ENCODE data around the gene MKI67. TPM values are rescaled to one million over a fixed set of nuclear protein-coding genes. Genes with fewer than 3 reads are reported as not detected.

MKI67 gene
- polyA plus RNA-seq, 1 of the 3 experiments (the other 2 are of a cell fraction): 7.5 TPM

- Histone ChIP-seq H3K36me3 (replicated peaks in 1 of 2; ENCODE audit: control insufficient read depth in 1 of 2, insufficient read depth in 2 of 2, low read length in 1 of 2) (peaks cover 0 to 24% of the 10 kb centered on the region in 2 experiments), H3K27me3 (ENCODE audit: insufficient read depth) (no peaks in the 10 kb centered on the region), H3K9me3 (no peaks in the 10 kb centered on the region), H3K27ac (ENCODE audit: low read depth in 2 of 2, low read length in 1 of 2) (no peak overlapping the region), H3K79me2 (ENCODE audit: insufficient read depth) (no peaks in the 10 kb centered on the region), H3K9ac (no peak overlapping the region), H3K4me3 (ENCODE audit: low read depth in 2 of 2, low read length in 1 of 2) (no peak overlapping the region), H4K20me1 (ENCODE audit: insufficient read depth) (no peaks in the 10 kb centered on the region), H3K9me2 (no peaks in the 10 kb centered on the region), H2AFZ (ENCODE audit: low read depth) (no peak overlapping the region), H3K4me1 (ENCODE audit: control insufficient read depth in 1 of 2, insufficient read depth in 2 of 2, low read depth in 1 of 2, low read length in 1 of 2) (peaks cover 0 to 3% of the 10 kb centered on the region in 2 experiments; a peak in 1 of 4 replicates), H3F3A (replicated peaks; ENCODE audit: insufficient read depth) (peaks cover 4% of the 10 kb centered on the region), H3K4me2 (no peak overlapping the region)
- ChIA-PET POLR2A (interaction anchor here (0.6 kb wide), 1 partner anchor 219 kb away, joined by 3 read pairs; no protein-coding TSS in a partner anchor), CTCF (interaction anchor here (0.9 to 3.0 kb wide), 9 partner anchors 14 to 349 kb away, joined by 3 to 12 read pairs (median 4); partner anchors contain the start of gene PTPRE)
- 81% methylated on average over 11 of the region's 11 CpGs for WGBS (ENCODE audit: low lambda C conversion rate)
- DNase-seq: no peak
- no peak for TF ChIP-seq MEF2A (IDR thresholded peaks at IDR 0.05; ENCODE audit: borderline replicate concordance, low read depth)
- TF ChIP-seq MAX (IDR thresholded peaks at IDR 0.05; ENCODE audit: low read depth): no peak
- TF ChIP-seq POLR2AphosphoS5 (IDR thresholded peaks at IDR 0.05; ENCODE audit: low read depth, low read length): no peak
- TF ChIP-seq FOXJ3 (CRISPR knock-in tag; IDR thresholded peaks at IDR 0.05): no peak
- no peak for TF ChIP-seq ELF1 (IDR thresholded peaks at IDR 0.05)
- TF ChIP-seq MXI1 (IDR thresholded peaks at IDR 0.05; ENCODE audit: low read depth, low read length): no peak
- TF ChIP-seq RFX5 (IDR thresholded peaks at IDR 0.05; ENCODE audit: low read length): no peak
- TF ChIP-seq FOSL2 (IDR thresholded peaks at IDR 0.05; ENCODE audit: borderline replicate concordance, low read depth): no peak
- TF ChIP-seq PBX3 (IDR thresholded peaks at IDR 0.05): no peak
- TF ChIP-seq JUND (IDR thresholded peaks at IDR 0.05): no peak
- TF ChIP-seq NFIC (IDR thresholded peaks at IDR 0.05; ENCODE audit: borderline replicate concordance): no peak
- no peak for TF ChIP-seq EP300 (IDR thresholded peaks at IDR 0.05; ENCODE audit: borderline replicate concordance in 1 of 2, low read depth in 1 of 2, low read length in 1 of 2)
These were observed 61.9 kb downstream of the MKI67 start for GRCh38 chr10:128064108-128064969.

GRCh38 chr10:128063736-128064107, 62.5 kb downstream of the MKI67 start:
- CTCF ChIA-PET: interaction anchor here (0.9 to 3.0 kb wide), 9 partner anchors 15 to 348 kb away, joined by 3 to 12 read pairs (median 4); partner anchors contain the start of gene PTPRE
- Histone ChIP-seq H3F3A (replicated peaks; ENCODE audit: insufficient read depth) (peaks cover 4% of the 10 kb centered on the region), H3K27ac (ENCODE audit: low read depth in 2 of 2, low read length in 1 of 2) (no peak overlapping the region), H4K20me1 (ENCODE audit: insufficient read depth) (no peaks in the 10 kb centered on the region), H3K9me2 (no peaks in the 10 kb centered on the region), H3K4me3 (ENCODE audit: low read depth in 2 of 2, low read length in 1 of 2) (no peak overlapping the region), H3K4me2 (no peak overlapping the region), H3K9me3 (no peaks in the 10 kb centered on the region), H3K36me3 (replicated peaks in 1 of 2; ENCODE audit: control insufficient read depth in 1 of 2, insufficient read depth in 2 of 2, low read length in 1 of 2) (peaks cover 0 to 23% of the 10 kb centered on the region in 2 experiments), H3K27me3 (ENCODE audit: insufficient read depth) (no peaks in the 10 kb centered on the region), H3K9ac (no peak overlapping the region), H3K4me1 (ENCODE audit: control insufficient read depth in 1 of 2, insufficient read depth in 2 of 2, low read depth in 1 of 2, low read length in 1 of 2) (peaks cover 0 to 3% of the 10 kb centered on the region in 2 experiments; a peak in 1 of 4 replicates), H2AFZ (ENCODE audit: low read depth) (no peak overlapping the region), H3K79me2 (ENCODE audit: insufficient read depth) (no peaks in the 10 kb centered on the region)
- DNase-seq: no peak
- TF ChIP-seq POLR2AphosphoS5 (IDR thresholded peaks at IDR 0.05; ENCODE audit: low read depth, low read length) (no peak), GATA2 (CRISPR knock-in tag; IDR thresholded peaks at IDR 0.05) (no peak), USF1 (IDR thresholded peaks at IDR 0.05; ENCODE audit: borderline replicate concordance, low read depth) (no peak), RFX5 (IDR thresholded peaks at IDR 0.05; ENCODE audit: low read length) (no peak), FOXJ3 (CRISPR knock-in tag; IDR thresholded peaks at IDR 0.05) (no peak), TAF1 (IDR thresholded peaks at IDR 0.05; ENCODE audit: borderline replicate concordance, low read depth, low read length) (no peak), TCF12 (IDR thresholded peaks at IDR 0.05) (no peak)
- 96% methylated on average over 6 of the region's 7 CpGs for WGBS (ENCODE audit: low lambda C conversion rate)
- POLR2A ChIA-PET: interaction anchor here (0.6 kb wide), 1 partner anchor 218 kb away, joined by 3 read pairs; no protein-coding TSS in a partner anchor
